ENCODE data around the gene THOC5. TPM values are rescaled to one million over a fixed set of nuclear protein-coding genes. Genes with fewer than 3 reads are reported as not detected.

The THOC5 gene
- total and polyA plus RNA-seq, 7 donors = 33.8 to 56.0 (median 45.8) TPM

- intact Hi-C loops (cut with DNase I) = no loop called here
- H3K4me3 ChIP-seq = no peak overlapping the region
- no peaks in the 10 kb centered on the region for H3K9me3 ChIP-seq
- TF ChIP-seq CTCF (IDR thresholded peaks at IDR 0.05) = no peak
- H3K4me1 ChIP-seq = peaks cover 12% of the 10 kb centered on the region
- no peak for ATAC-seq
- DNase-seq = no peak
- H3K27ac ChIP-seq = no peak overlapping the region
- peaks cover 0 to 73% (median 25%) of the 10 kb centered on the region in 3 donors for H3K27me3 ChIP-seq (ENCODE audit: insufficient read depth in 3 of 3, low read length in 2 of 3)
- H3K36me3 ChIP-seq (ENCODE audit: insufficient read depth in 1 of 2, low read depth in 1 of 2) = no peaks in the 10 kb centered on the region
- 51 to 55% (median 55%) methylated on average over 6 of the region's 6 CpGs for WGBS, 3 donors
These were observed 77.4 kb downstream of the THOC5 start for GRCh38 chr22:29476116-29476515.

GRCh38 chr22:29475550-29475949 lies 78.0 kb downstream of the THOC5 start:
- no peak overlapping the region for H3K4me3 ChIP-seq
- H3K27me3 ChIP-seq (ENCODE audit: insufficient read depth in 3 of 3, low read length in 2 of 3) = peaks cover 0 to 73% (median 20%) of the 10 kb centered on the region in 3 donors
- DNase-seq (no peak), ATAC-seq (no peak)
- no peaks in the 10 kb centered on the region for H3K36me3 ChIP-seq (ENCODE audit: insufficient read depth in 1 of 2, low read depth in 1 of 2)
- intact Hi-C loops (cut with DNase I) = no loop called here
- no peak overlapping the region for H3K27ac ChIP-seq
- peaks cover 7% of the 10 kb centered on the region for H3K4me1 ChIP-seq
- 78 to 85% (median 82%) methylated on average over 8 of the region's 8 CpGs for WGBS, 3 donors
- H3K9me3 ChIP-seq = no peaks in the 10 kb centered on the region
- TF ChIP-seq CTCF (IDR thresholded peaks at IDR 0.05) = no peak

- no peak overlapping the region for H3K27ac ChIP-seq
- peaks cover 4% of the 10 kb centered on the region for H3K4me1 ChIP-seq
- WGBS, 3 donors = 28 to 36% (median 30%) methylated on average over 5 of the region's 5 CpGs
- no peaks in the 10 kb centered on the region for H3K9me3 ChIP-seq
- H3K4me3 ChIP-seq = no peak overlapping the region
- DNase-seq = no peak
- peaks cover 0 to 70% (median 5%) of the 10 kb centered on the region in 3 donors for H3K27me3 ChIP-seq (ENCODE audit: insufficient read depth in 3 of 3, low read length in 2 of 3)
- H3K36me3 ChIP-seq (ENCODE audit: insufficient read depth in 1 of 2, low read depth in 1 of 2) = no peaks in the 10 kb centered on the region
- intact Hi-C loops (cut with DNase I) = no loop called here
- ATAC-seq = no peak
- TF ChIP-seq CTCF (IDR thresholded peaks at IDR 0.05) = no peak
These were observed 80.6 kb downstream of the THOC5 start for GRCh38 chr22:29473001-29473400.

- intact Hi-C loops (cut with DNase I) = no loop called here
- Histone ChIP-seq H3K4me1 (peaks cover 4% of the 10 kb centered on the region), H3K27me3 (ENCODE audit: insufficient read depth in 3 of 3, low read length in 2 of 3) (peaks cover 0 to 55% (median 10%) of the 10 kb centered on the region in 3 donors), H3K27ac (no peak overlapping the region), H3K4me3 (no peak overlapping the region), H3K9me3 (no peaks in the 10 kb centered on the region), H3K36me3 (ENCODE audit: insufficient read depth in 1 of 2, low read depth in 1 of 2) (no peaks in the 10 kb centered on the region)
- WGBS, 3 donors = 14 to 18% (median 17%) methylated on average over 51 to 54 of the region's 54 CpGs
- peak; percentile 52 to 82 for DNase-seq
- TF ChIP-seq CTCF (IDR thresholded peaks at IDR 0.05) = peak; percentile 55
- ATAC-seq = peak in 3 of 4 donors; percentile 69 to 74 (median 69)
These were observed 83.2 kb downstream of the THOC5 start for GRCh38 chr22:29470159-29470855.

GRCh38 chr22:29469755-29470154 lies 83.8 kb downstream of the THOC5 start:
- Histone ChIP-seq H3K4me1 (peaks cover 4% of the 10 kb centered on the region), H3K9me3 (no peaks in the 10 kb centered on the region), H3K27ac (no peak overlapping the region), H3K27me3 (ENCODE audit: insufficient read depth in 3 of 3, low read length in 2 of 3) (peaks cover 0 to 50% (median 10%) of the 10 kb centered on the region in 3 donors), H3K36me3 (ENCODE audit: insufficient read depth in 1 of 2, low read depth in 1 of 2) (no peaks in the 10 kb centered on the region), H3K4me3 (no peak overlapping the region)
- TF ChIP-seq CTCF (IDR thresholded peaks at IDR 0.05) = no peak
- intact Hi-C loops (cut with DNase I) = no loop called here
- DNase-seq = no peak
- 28 to 46% (median 38%) methylated on average over 9 of the region's 9 CpGs for WGBS, 3 donors
- ATAC-seq = no peak
